HepG2 (cell line): ENCODE data around the gene SAMD4A. TPM values are rescaled to one million over a fixed set of nuclear protein-coding genes. Genes with fewer than 3 reads are reported as not detected.

ENCODE experiments used
- FOSL2 ChIP-seq: sonication (generic); formaldehyde crosslinking; IDR thresholded peaks from 2 replicates; pipeline ENCODE4 v1.4.0; 2020; ENCODE audit warnings: missing genetic modification reagents
- HNRNPK ChIP-seq: fragments of 200-400 bp; formaldehyde crosslinking; IDR thresholded peaks from 2 replicates; pipeline ENCODE4 v1.6.1; 2018; ENCODE audit warnings: low read length, low read depth, moderate library complexity, mild to moderate bottlenecking; ENCODE audit not compliant: poor library complexity, severe bottlenecking
- KDM1A ChIP-seq: IDR thresholded peaks from 2 replicates; pipeline ENCODE4 v1.6.1; 2016; ENCODE audit warnings: missing compliant biosample characterization
- NFE2 ChIP-seq: sonication (generic); formaldehyde crosslinking; IDR thresholded peaks from 2 replicates; pipeline ENCODE4 v1.4.0; 2020; ENCODE audit warnings: missing genetic modification reagents
- NKX3-1 ChIP-seq: sonication (generic); formaldehyde crosslinking; IDR thresholded peaks from 2 replicates; pipeline ENCODE4 v1.5.0; 2020; ENCODE audit warnings: missing genetic modification reagents
- NR0B2 ChIP-seq: sonication (generic); formaldehyde crosslinking; IDR thresholded peaks from 2 replicates; pipeline ENCODE4 v1.4.0; 2020; ENCODE audit warnings: mild to moderate bottlenecking, missing genetic modification reagents
- PBX2 ChIP-seq: IDR thresholded peaks from 2 replicates; pipeline ENCODE4 v1.6.1; 2016; ENCODE audit warnings: control low read depth
- RBAK ChIP-seq: sonication (generic); formaldehyde crosslinking; IDR thresholded peaks from 2 replicates; pipeline ENCODE4 v1.5.1; 2020; ENCODE audit warnings: mild to moderate bottlenecking, missing genetic modification reagents
- SALL1 ChIP-seq: sonication (generic); formaldehyde crosslinking; IDR thresholded peaks from 2 replicates; pipeline ENCODE4 v1.8.0; 2022; ENCODE audit warnings: mild to moderate bottlenecking, missing genetic modification reagents
- SRY ChIP-seq: sonication (generic); formaldehyde crosslinking; IDR thresholded peaks from 2 replicates; pipeline ENCODE4 v1.8.0; 2022; ENCODE audit warnings: mild to moderate bottlenecking, missing genetic modification reagents
- ZBTB33 ChIP-seq: sonication (generic); formaldehyde crosslinking; IDR thresholded peaks from 2 replicates; pipeline ENCODE4 v1.4.0; 2020; ENCODE audit warnings: missing genetic modification reagents
- ZNF121 ChIP-seq: sonication (generic); formaldehyde crosslinking; IDR thresholded peaks from 2 replicates; pipeline ENCODE4 v1.5.0; 2020; ENCODE audit warnings: mild to moderate bottlenecking, missing genetic modification reagents
- ZNF251 ChIP-seq: sonication (generic); formaldehyde crosslinking; IDR thresholded peaks from 2 replicates; pipeline ENCODE4 v1.9.0; 2021; ENCODE audit warnings: mild to moderate bottlenecking, missing genetic modification reagents
- ZNF34 ChIP-seq: sonication (generic); formaldehyde crosslinking; IDR thresholded peaks from 2 replicates; pipeline ENCODE4 v1.4.0; 2020; ENCODE audit warnings: mild to moderate bottlenecking, missing genetic modification reagents, borderline replicate concordance
- ZNF382 ChIP-seq: sonication (generic); formaldehyde crosslinking; IDR thresholded peaks from 2 replicates; pipeline ENCODE4 v1.5.0; 2020; ENCODE audit warnings: missing genetic modification reagents, mild to moderate bottlenecking, borderline replicate concordance
- ZNF503 ChIP-seq: sonication (generic); formaldehyde crosslinking; IDR thresholded peaks from 2 replicates; pipeline ENCODE4 v1.4.0; 2020; ENCODE audit warnings: missing genetic modification reagents
- ZNF768 ChIP-seq: sonication (generic); formaldehyde crosslinking; IDR thresholded peaks from 2 replicates; pipeline ENCODE4 v1.4.0; 2020; ENCODE audit warnings: missing genetic modification reagents
- ZNF891 ChIP-seq: sonication (generic); formaldehyde crosslinking; IDR thresholded peaks from 2 replicates; pipeline ENCODE4 v1.5.0; 2020; ENCODE audit warnings: mild to moderate bottlenecking, missing genetic modification reagents
- ZSCAN22 ChIP-seq: sonication (generic); formaldehyde crosslinking; IDR thresholded peaks from 2 replicates; pipeline ENCODE4 v1.4.0; 2020; ENCODE audit warnings: mild to moderate bottlenecking, missing genetic modification reagents
- ZSCAN31 ChIP-seq: sonication (generic); formaldehyde crosslinking; IDR thresholded peaks from 2 replicates; pipeline ENCODE4 v1.5.0; 2020; ENCODE audit warnings: low read depth, mild to moderate bottlenecking, missing genetic modification reagents
- polyA plus RNA-seq, 8 experiments: library from polyadenylated mRNA; depleted of rRNA in 3 of 8; stranded (reverse) in 7 of 8; unstranded in 1 of 8; fragments of >200 nt; fragmentation: Illumina TruSeq in 4 of 8; extraction: Trizol in 4 of 8; gene quantifications; 2 replicates each; pipeline versions ENCODE4 v1.2.1 to v1.2.3, GENCODE V29; 2011 to 2016; ENCODE audit warnings: low read depth in 4 of 8, missing spikeins in 1 of 8, mixed read lengths in 1 of 8; ENCODE audit not compliant: insufficient read depth in 1 of 8
- total RNA-seq, 5 experiments: library from RNA; depleted of rRNA; stranded (reverse); fragments of >200 nt; fragmentation: Illumina TruSeq; extraction: Trizol; gene quantifications; 2 replicates each; pipeline ENCODE4 v1.2.3, GENCODE V29; 2016; ENCODE audit warnings: low read depth in 1 of 5

SAMD4A gene
- total and polyA plus RNA-seq, 2 of the 13 experiments (the other 11 are each of a cell fraction or from before 2014, with no cell fraction given): 11.8 to 13.0 TPM

- TF ChIP-seq ZNF891 (CRISPR knock-in tag) (peak; percentile 68; the same call in 1 of the 2 replicates), NFE2 (CRISPR knock-in tag) (no peak), KDM1A (CRISPR knock-in tag) (0 out of 2 replicates have a peak, but pooled peaks have one; percentile 6), SALL1 (CRISPR knock-in tag) (peak; percentile 77), RBAK (CRISPR knock-in tag) (no peak), ZNF503 (peak; percentile 73), ZNF768 (CRISPR knock-in tag) (peak; percentile 39; the same call in 1 of the 2 replicates), ZSCAN31 (CRISPR knock-in tag) (peak; percentile 70; the same call in 1 of the 2 replicates), ZNF34 (no peak), HNRNPK (peak; percentile 25), ZNF251 (CRISPR knock-in tag) (no peak), NR0B2 (CRISPR knock-in tag) (peak; percentile 65; the same call in 1 of the 2 replicates), FOSL2 (CRISPR knock-in tag) (peak; percentile 4; the same call in 1 of the 2 replicates), PBX2 (CRISPR knock-in tag) (no peak), ZNF382 (CRISPR knock-in tag) (no peak), SRY (CRISPR knock-in tag) (0 out of 2 replicates have a peak, but pooled peaks have one; percentile 51), ZNF121 (0 out of 2 replicates have a peak, but pooled peaks have one; percentile 43), ZBTB33 (CRISPR knock-in tag) (no peak), NKX3-1 (peak; percentile 58; the same call in 1 of the 2 replicates), ZSCAN22 (0 out of 2 replicates have a peak, but pooled peaks have one; percentile 36)
Measured at GRCh38 chr14:54564868-54565784, 1.8 kb upstream of the SAMD4A start (continued).
